Hematopoietic multipotent progenitor cell (in vitro differentiated cells): ENCODE results near the gene CIAO2B. TPM values are rescaled to one million over a fixed set of nuclear protein-coding genes. Genes with fewer than 3 reads are reported as not detected.
"Not testable (repeated sequence)": the region's sequence is repeated elsewhere in the genome, so short reads cannot be mapped to it uniquely, and the experiment has no call there.

ENCODE experiments used
- DNase-seq, 3 donors: peaks; one replicate each; pipeline ENCODE4 v3.0.0-alpha.2; 2011 to 2015; ENCODE audit warnings: low read depth in 2 of 3, low spot score in 2 of 3
- total RNA-seq: library from RNA; depleted of rRNA; stranded (reverse); fragments of >200 nt; gene quantifications from one replicate; pipeline ENCODE4 v1.2.3, GENCODE V29; 2012

CIAO2B gene
- total RNA-seq, 1 donor: 107 TPM

- no peak for DNase-seq
These were observed 5.2 kb upstream of the CIAO2B start for GRCh38 chr16:66939366-66939765.

- DNase-seq: no peak
These were observed 3.6 kb upstream of the CIAO2B start for GRCh38 chr16:66937725-66938337.

GRCh38 chr16:66936889-66937554, 2.8 kb upstream of the CIAO2B start:
- no peak for DNase-seq

- no peak for DNase-seq
These were observed 2.3 kb upstream of the CIAO2B start for GRCh38 chr16:66936462-66936861.

- DNase-seq: no peak
These were observed 1.3 kb upstream of the CIAO2B start, which contains the start of gene CES2 for GRCh38 chr16:66935314-66936011. Gene CES2 (plus strand): TSS chr16:66935516. CDS start chr16:66935636, 120 bp downstream.

GRCh38 chr16:66934839-66935313, 674 bp upstream of the CIAO2B start:
- not testable (repeated sequence) for DNase-seq

- no peak for DNase-seq
These were observed 445 bp downstream of the CIAO2B start for GRCh38 chr16:66933776-66934137.

GRCh38 chr16:66932076-66932475, 2.1 kb downstream of the CIAO2B start:
- DNase-seq: no peak

GRCh38 chr16:66931665-66932064, 2.5 kb downstream of the CIAO2B start:
- no peak for DNase-seq

- no peak for DNase-seq
These were observed 4.0 kb downstream of the CIAO2B start for GRCh38 chr16:66930189-66930588.

GRCh38 chr16:66928702-66929388, 5.4 kb downstream of the CIAO2B start:
- DNase-seq: peak in 1 of 3 donors; percentile 45

- no peak for DNase-seq
These were observed 6.1 kb downstream of the CIAO2B start for GRCh38 chr16:66927918-66928649.

GRCh38 chr16:66926961-66927436, 7.2 kb downstream of the CIAO2B start:
- DNase-seq: peak in 1 of 3 donors; percentile 26

- DNase-seq: no peak
These were observed 7.8 kb downstream of the CIAO2B start for GRCh38 chr16:66926171-66926947.

GRCh38 chr16:66925322-66925840, 8.8 kb downstream of the CIAO2B start, which contains the start of gene RRAD:
Gene RRAD (minus strand): TSS chr16:66925535. CDS start chr16:66925179, 356 bp downstream.
- no peak for DNase-seq

GRCh38 chr16:66924527-66925321, 9.5 kb downstream of the CIAO2B start:
- DNase-seq: peak in 1 of 3 donors; percentile 34

GRCh38 chr16:66923866-66924265, 10.3 kb downstream of the CIAO2B start:
- DNase-seq: no peak

- no peak for DNase-seq
These were observed 10.9 kb downstream of the CIAO2B start for GRCh38 chr16:66923247-66923731.
